ENCODE results near the gene RPS6KA2. TPM values are rescaled to one million over a fixed set of nuclear protein-coding genes. Genes with fewer than 3 reads are reported as not detected.

Gene RPS6KA2
- total RNA-seq, 2 experiments from 2014 or later, result 1.6 to 1.9 TPM

DNA sequence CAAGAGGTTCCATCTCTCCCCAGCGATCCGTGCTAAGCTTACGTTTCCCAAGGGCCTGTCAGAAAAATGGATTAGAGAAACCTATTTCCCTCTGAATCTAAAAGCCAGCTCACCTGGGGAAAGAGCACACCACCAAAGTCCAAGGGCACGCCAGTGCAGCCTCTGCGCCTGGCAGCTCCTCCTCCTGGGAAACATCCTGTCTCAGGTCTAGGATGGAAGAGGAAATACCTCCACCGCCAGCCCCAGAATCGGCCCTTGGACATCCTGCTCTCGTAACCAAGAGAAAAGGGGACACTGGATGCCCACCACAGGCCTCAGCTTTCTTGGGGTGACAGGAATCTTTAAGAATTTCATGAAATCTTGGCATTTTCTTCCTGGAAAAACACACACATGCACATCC, 59.2 kb downstream of the RPS6KA2 start:
- CTCF ChIA-PET, result no interaction called here
- no peaks in the 10 kb centered on the region for H3K36me3 Mint-ChIP-seq (ENCODE audit: low read depth)
- DNase-seq, result no peak
- no peaks in the 10 kb centered on the region for H3K4me1 Mint-ChIP-seq (ENCODE audit: low read depth)
- no peak overlapping the region for H3K4me3 Mint-ChIP-seq
- POLR2A ChIA-PET, result no interaction called here
- no peaks in the 10 kb centered on the region for H3K27me3 Mint-ChIP-seq (ENCODE audit: low read depth)
- no peaks in the 10 kb centered on the region for H3K9me3 Mint-ChIP-seq (ENCODE audit: insufficient read depth)
- no peak overlapping the region for H3K27ac Mint-ChIP-seq
- no peak for ATAC-seq

GRCh38 chr6:166567107-166567506, 59.9 kb downstream of the RPS6KA2 start:
- no peaks in the 10 kb centered on the region for H3K36me3 Mint-ChIP-seq (ENCODE audit: low read depth)
- H3K4me1 Mint-ChIP-seq (ENCODE audit: low read depth), result no peaks in the 10 kb centered on the region
- DNase-seq (no peak), ATAC-seq (no peak)
- no peaks in the 10 kb centered on the region for H3K9me3 Mint-ChIP-seq (ENCODE audit: insufficient read depth)
- no peaks in the 10 kb centered on the region for H3K27me3 Mint-ChIP-seq (ENCODE audit: low read depth)
- no peak overlapping the region for H3K4me3 Mint-ChIP-seq
- ChIA-PET CTCF (no interaction called here), POLR2A (no interaction called here)
- H3K27ac Mint-ChIP-seq, result no peak overlapping the region

GRCh38 chr6:166566026-166567011, 60.7 kb downstream of the RPS6KA2 start:
- no peaks in the 10 kb centered on the region for H3K27me3 Mint-ChIP-seq (ENCODE audit: low read depth)
- H3K4me3 Mint-ChIP-seq, result no peak overlapping the region
- CTCF ChIA-PET, result no interaction called here
- DNase-seq, result no peak
- ATAC-seq, result no peak
- POLR2A ChIA-PET, result no interaction called here
- no peak overlapping the region for H3K27ac Mint-ChIP-seq
- H3K36me3 Mint-ChIP-seq (ENCODE audit: low read depth), result no peaks in the 10 kb centered on the region
- no peaks in the 10 kb centered on the region for H3K9me3 Mint-ChIP-seq (ENCODE audit: insufficient read depth)
- H3K4me1 Mint-ChIP-seq (ENCODE audit: low read depth), result no peaks in the 10 kb centered on the region

DNA sequence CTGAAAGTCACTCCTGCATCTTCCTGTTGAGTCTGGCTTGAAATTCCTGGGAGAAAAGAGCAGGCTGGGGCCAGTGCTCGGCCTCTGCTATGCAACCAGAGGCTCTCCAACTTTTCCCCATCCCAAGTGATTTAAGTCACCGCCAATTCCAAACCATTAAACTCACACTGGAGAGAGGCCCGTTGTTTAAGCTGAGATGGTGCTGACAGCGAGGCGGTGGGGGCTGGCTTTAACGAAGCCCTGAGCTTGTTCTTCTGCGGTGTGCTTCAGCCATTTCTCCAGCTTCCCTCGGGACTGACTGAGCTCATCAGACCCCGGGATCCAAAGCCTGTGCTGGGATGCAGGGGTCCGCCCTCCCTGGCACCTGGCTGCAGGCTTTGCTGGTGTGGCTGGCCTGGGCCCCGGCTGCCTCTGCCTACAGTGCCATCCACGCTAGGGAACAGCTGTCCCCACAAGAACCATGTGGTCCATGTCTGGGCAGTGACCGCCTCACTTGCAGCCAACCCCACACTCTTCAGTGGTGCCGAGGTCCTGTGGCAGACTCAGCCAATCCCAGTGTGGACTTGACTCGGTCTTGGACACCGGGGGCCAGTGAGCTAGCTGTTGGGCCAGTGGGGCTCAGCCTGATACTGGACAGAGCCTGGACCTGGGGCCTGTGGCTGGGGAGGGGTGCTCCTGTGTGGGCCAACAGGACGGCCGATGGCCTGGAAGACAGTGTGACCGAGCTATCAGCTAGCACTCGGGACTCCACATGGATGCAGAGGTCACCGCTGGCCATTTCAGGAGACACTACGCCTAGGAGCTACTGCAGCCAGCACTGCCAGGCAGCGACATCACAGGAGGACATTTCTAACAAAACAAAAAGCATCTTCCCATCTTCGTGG, 61.7 kb downstream of the RPS6KA2 start:
- DNase-seq, result no peak
- no peaks in the 10 kb centered on the region for H3K4me1 Mint-ChIP-seq (ENCODE audit: low read depth)
- POLR2A ChIA-PET, result no interaction called here
- H3K9me3 Mint-ChIP-seq (ENCODE audit: insufficient read depth), result no peaks in the 10 kb centered on the region
- CTCF ChIA-PET, result no interaction called here
- H3K27ac Mint-ChIP-seq, result no peak overlapping the region
- no peak overlapping the region for H3K4me3 Mint-ChIP-seq
- no peak for ATAC-seq
- no peaks in the 10 kb centered on the region for H3K36me3 Mint-ChIP-seq (ENCODE audit: low read depth)
- no peaks in the 10 kb centered on the region for H3K27me3 Mint-ChIP-seq (ENCODE audit: low read depth)

DNA sequence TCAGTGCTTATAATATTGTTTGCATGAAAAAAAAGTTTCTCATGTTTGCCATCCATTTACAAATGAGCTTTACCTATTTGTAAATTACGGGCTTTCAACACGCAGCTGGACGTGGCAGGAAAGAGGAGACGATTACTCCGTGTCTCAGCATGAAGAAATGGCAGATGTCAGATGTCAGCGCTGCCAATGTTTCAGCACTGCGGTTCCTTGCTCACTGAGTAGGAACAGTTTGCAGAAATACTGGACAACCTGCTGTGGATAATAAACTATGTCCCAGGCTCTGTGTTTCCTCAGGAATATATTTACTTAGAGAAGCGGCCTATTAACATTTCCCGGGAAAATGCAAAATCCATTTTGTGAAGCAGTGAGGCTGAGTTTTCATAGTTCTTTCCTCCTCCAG, 63.2 kb downstream of the RPS6KA2 start:
- CTCF ChIA-PET, result no interaction called here
- POLR2A ChIA-PET, result no interaction called here
- DNase-seq (no peak), ATAC-seq (no peak)
- Mint-ChIP-seq H3K9me3 (ENCODE audit: insufficient read depth) (no peaks in the 10 kb centered on the region), H3K4me3 (no peak overlapping the region), H3K36me3 (ENCODE audit: low read depth) (no peaks in the 10 kb centered on the region), H3K27ac (no peak overlapping the region), H3K27me3 (ENCODE audit: low read depth) (peaks cover 4% of the 10 kb centered on the region), H3K4me1 (ENCODE audit: low read depth) (no peaks in the 10 kb centered on the region)

GRCh38 chr6:166563200-166563599, 63.9 kb downstream of the RPS6KA2 start:
- H3K9me3 Mint-ChIP-seq (ENCODE audit: insufficient read depth), result no peaks in the 10 kb centered on the region
- DNase-seq (no peak), ATAC-seq (no peak)
- ChIA-PET CTCF (no interaction called here), POLR2A (no interaction called here)
- no peaks in the 10 kb centered on the region for H3K36me3 Mint-ChIP-seq (ENCODE audit: low read depth)
- no peak overlapping the region for H3K4me3 Mint-ChIP-seq
- peaks cover 4% of the 10 kb centered on the region for H3K27me3 Mint-ChIP-seq (ENCODE audit: low read depth)
- no peaks in the 10 kb centered on the region for H3K4me1 Mint-ChIP-seq (ENCODE audit: low read depth)
- H3K27ac Mint-ChIP-seq, result no peak overlapping the region

GRCh38 chr6:166562726-166563125, 64.3 kb downstream of the RPS6KA2 start:
- Mint-ChIP-seq H3K4me3 (no peak overlapping the region), H3K27ac (no peak overlapping the region), H3K27me3 (ENCODE audit: low read depth) (peaks cover 4% of the 10 kb centered on the region), H3K4me1 (ENCODE audit: low read depth) (no peaks in the 10 kb centered on the region), H3K9me3 (ENCODE audit: insufficient read depth) (no peaks in the 10 kb centered on the region), H3K36me3 (ENCODE audit: low read depth) (no peaks in the 10 kb centered on the region)
- ATAC-seq (no peak), DNase-seq (no peak)
- POLR2A ChIA-PET, result no interaction called here
- CTCF ChIA-PET, result no interaction called here

GRCh38 chr6:166561771-166562359, 65.2 kb downstream of the RPS6KA2 start:
- peaks cover 5% of the 10 kb centered on the region for H3K4me1 Mint-ChIP-seq (ENCODE audit: low read depth)
- DNase-seq (no peak), ATAC-seq (no peak)
- H3K9me3 Mint-ChIP-seq (ENCODE audit: insufficient read depth), result no peaks in the 10 kb centered on the region
- no peaks in the 10 kb centered on the region for H3K36me3 Mint-ChIP-seq (ENCODE audit: low read depth)
- ChIA-PET CTCF (no interaction called here), POLR2A (no interaction called here)
- peaks cover 8% of the 10 kb centered on the region for H3K27me3 Mint-ChIP-seq (ENCODE audit: low read depth)
- no peak overlapping the region for H3K4me3 Mint-ChIP-seq
- no peak overlapping the region for H3K27ac Mint-ChIP-seq

DNA sequence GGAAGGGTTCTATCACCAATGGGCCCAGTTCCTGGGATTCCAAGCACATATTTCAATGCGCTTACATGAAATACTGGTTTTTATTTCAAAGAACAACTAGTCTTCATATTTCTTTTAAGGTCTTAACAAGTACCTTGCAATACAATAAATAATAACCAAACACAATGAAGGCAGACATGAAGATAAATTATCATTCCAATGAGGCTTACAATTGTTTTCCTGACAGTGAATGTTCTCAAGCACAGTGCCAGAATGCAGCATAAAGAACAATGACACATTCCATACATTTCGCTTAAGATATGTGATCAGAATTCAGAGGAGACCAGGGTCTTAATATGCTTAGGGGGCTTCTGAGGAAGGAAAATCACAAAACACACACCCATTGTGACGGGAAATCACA, 66.8 kb downstream of the RPS6KA2 start:
- Mint-ChIP-seq H3K4me1 (ENCODE audit: low read depth) (peaks cover 10% of the 10 kb centered on the region), H3K27ac (no peak overlapping the region), H3K4me3 (no peak overlapping the region), H3K27me3 (ENCODE audit: low read depth) (peaks cover 14% of the 10 kb centered on the region), H3K36me3 (ENCODE audit: low read depth) (no peaks in the 10 kb centered on the region), H3K9me3 (ENCODE audit: insufficient read depth) (no peaks in the 10 kb centered on the region)
- POLR2A ChIA-PET, result no interaction called here
- DNase-seq (no peak), ATAC-seq (no peak)
- CTCF ChIA-PET, result no interaction called here

DNA sequence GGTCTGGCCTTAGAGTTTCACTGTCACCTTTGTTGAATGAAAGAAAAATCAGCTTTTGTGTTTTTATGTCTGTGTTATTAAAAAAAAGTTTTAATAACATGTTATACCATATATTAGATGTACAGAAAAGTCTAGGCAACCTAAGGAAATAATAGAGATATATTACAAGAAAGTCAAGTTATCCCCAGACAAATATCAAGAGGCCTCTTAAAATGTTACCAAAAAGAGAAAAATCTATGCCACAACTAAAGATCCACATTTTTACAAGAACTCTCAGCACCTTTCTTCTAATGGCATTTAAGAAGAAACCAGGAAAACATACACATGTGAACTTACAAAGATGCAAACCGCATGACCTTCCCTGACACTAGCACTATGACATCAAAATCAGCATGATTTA, 67.4 kb downstream of the RPS6KA2 start:
- peaks cover 14% of the 10 kb centered on the region for H3K27me3 Mint-ChIP-seq (ENCODE audit: low read depth)
- no peak for DNase-seq
- ATAC-seq, result no peak
- peaks cover 10% of the 10 kb centered on the region for H3K4me1 Mint-ChIP-seq (ENCODE audit: low read depth)
- CTCF ChIA-PET, result no interaction called here
- H3K4me3 Mint-ChIP-seq, result no peak overlapping the region
- no peaks in the 10 kb centered on the region for H3K36me3 Mint-ChIP-seq (ENCODE audit: low read depth)
- POLR2A ChIA-PET, result no interaction called here
- H3K9me3 Mint-ChIP-seq (ENCODE audit: insufficient read depth), result no peaks in the 10 kb centered on the region
- no peak overlapping the region for H3K27ac Mint-ChIP-seq

- POLR2A ChIA-PET, result no interaction called here
- Mint-ChIP-seq H3K27me3 (ENCODE audit: low read depth) (peaks cover 14% of the 10 kb centered on the region), H3K27ac (no peak overlapping the region), H3K4me1 (ENCODE audit: low read depth) (peaks cover 10% of the 10 kb centered on the region), H3K4me3 (no peak overlapping the region), H3K9me3 (ENCODE audit: insufficient read depth) (no peaks in the 10 kb centered on the region), H3K36me3 (ENCODE audit: low read depth) (no peaks in the 10 kb centered on the region)
- CTCF ChIA-PET, result no interaction called here
- DNase-seq (no peak), ATAC-seq (no peak)
Measured at GRCh38 chr6:166559211-166559610, 67.8 kb downstream of the RPS6KA2 start.

Measured in activated CD8-positive, alpha-beta T cell treated with anti-CD3 and anti-CD28 coated beads, Interleukin-2, amount 10 ng/mL, durations not matched to agents 7 days and 5 days (primary cell).